Measurements from ENCODE around the gene EPB41. TPM values are rescaled to one million over a fixed set of nuclear protein-coding genes. Genes with fewer than 3 reads are reported as not detected.
"Not testable (repeated sequence)": the region's sequence is repeated elsewhere in the genome, so short reads cannot be mapped to it uniquely, and the experiment has no call there.

The EPB41 gene
- total and polyA plus RNA-seq, 2 donors from 2014 or later: 9.9 to 38.8 TPM

- Histone ChIP-seq H3K4me3 (ENCODE audit: low read length in 3 of 3) (no peak overlapping the region), H3K27me3 (ENCODE audit: control insufficient read depth, insufficient read depth, low read length) (no peaks in the 10 kb centered on the region), H3K27ac (ENCODE audit: low read depth in 2 of 2, low read length in 2 of 2) (no peak overlapping the region), H3K9ac (ENCODE audit: low read length in 3 of 3) (no peak overlapping the region), H3K9me3 (ENCODE audit: control insufficient read depth in 2 of 3, insufficient read depth in 1 of 3, low read length in 3 of 3) (no peaks in the 10 kb centered on the region), H3K36me3 (ENCODE audit: control insufficient read depth in 2 of 3, insufficient read depth in 3 of 3, low read length in 3 of 3) (peaks cover 30 to 74% (median 33%) of the 10 kb centered on the region in 3 donors), H3K4me1 (ENCODE audit: control insufficient read depth in 2 of 3, insufficient read depth in 2 of 3, low read depth in 1 of 3, low read length in 3 of 3) (peaks cover 0 to 11% (median 3%) of the 10 kb centered on the region in 3 donors)
- FAIRE-seq (no peak), DNase-seq (no peak)
- TF ChIP-seq CTCF (IDR thresholded peaks at IDR 0.05; ENCODE audit: borderline replicate concordance, extremely low read depth, insufficient read depth): no peak
- intact Hi-C loops (cut with DNase I): no loop called here
These were observed 234.5 kb downstream of the EPB41 start for GRCh38 chr1:29148656-29149491.

GRCh38 chr1:29150346-29150745, 236.0 kb downstream of the EPB41 start:
- FAIRE-seq; H3K9ac ChIP-seq (ENCODE audit: low read length in 3 of 3); H3K27me3 ChIP-seq (ENCODE audit: control insufficient read depth, insufficient read depth, low read length); intact Hi-C loops (cut with DNase I); DNase-seq; H3K27ac ChIP-seq (ENCODE audit: low read depth in 2 of 2, low read length in 2 of 2); H3K4me3 ChIP-seq (ENCODE audit: low read length in 3 of 3); H3K9me3 ChIP-seq (ENCODE audit: control insufficient read depth in 2 of 3, insufficient read depth in 1 of 3, low read length in 3 of 3): not testable (repeated sequence)
- H3K4me1 ChIP-seq (ENCODE audit: control insufficient read depth in 2 of 3, insufficient read depth in 2 of 3, low read depth in 1 of 3, low read length in 3 of 3): peaks cover 0 to 11% (median 3%) of the 10 kb centered on the region in 3 donors
- H3K36me3 ChIP-seq (ENCODE audit: control insufficient read depth in 2 of 3, insufficient read depth in 3 of 3, low read length in 3 of 3): peaks cover 34 to 83% (median 36%) of the 10 kb centered on the region in 3 donors

- Histone ChIP-seq H3K9ac (ENCODE audit: low read length in 3 of 3) (no peak overlapping the region), H3K4me1 (ENCODE audit: control insufficient read depth in 2 of 3, insufficient read depth in 2 of 3, low read depth in 1 of 3, low read length in 3 of 3) (peaks cover 0 to 8% (median 8%) of the 10 kb centered on the region in 3 donors), H3K36me3 (ENCODE audit: control insufficient read depth in 2 of 3, insufficient read depth in 3 of 3, low read length in 3 of 3) (peaks cover 30 to 75% (median 34%) of the 10 kb centered on the region in 3 donors), H3K9me3 (ENCODE audit: control insufficient read depth in 2 of 3, insufficient read depth in 1 of 3, low read length in 3 of 3) (no peaks in the 10 kb centered on the region), H3K27me3 (ENCODE audit: control insufficient read depth, insufficient read depth, low read length) (no peaks in the 10 kb centered on the region), H3K27ac (ENCODE audit: low read depth in 2 of 2, low read length in 2 of 2) (no peak overlapping the region), H3K4me3 (ENCODE audit: low read length in 3 of 3) (no peak overlapping the region)
- DNase-seq (no peak), FAIRE-seq (no peak)
- no peak for TF ChIP-seq CTCF (IDR thresholded peaks at IDR 0.05; ENCODE audit: borderline replicate concordance, extremely low read depth, insufficient read depth)
- intact Hi-C loops (cut with DNase I): no loop called here
These were observed 237.9 kb downstream of the EPB41 start for GRCh38 chr1:29152046-29152805.
